ENCODE data around the gene CAMK1D. TPM values are rescaled to one million over a fixed set of nuclear protein-coding genes. Genes with fewer than 3 reads are reported as not detected.
A peak's percentile ranks its signal among the peaks of the same experiment; 100 is the strongest.

CAMK1D gene
- total and polyA plus RNA-seq, 9 donors, result 1.9 to 7.4 (median 3.9) TPM

GRCh38 chr10:12750526-12751201, 401.3 kb downstream of the CAMK1D start:
- H3K36me3 ChIP-seq (ENCODE audit: control insufficient read depth, insufficient read depth, low read length), result no peaks in the 10 kb centered on the region
- H3K27me3 ChIP-seq (ENCODE audit: control insufficient read depth, insufficient read depth, low read length), result no peaks in the 10 kb centered on the region
- WGBS (ENCODE audit: insufficient coverage), result 95% methylated on average over 6 of the region's 11 CpGs
- H3K4me3 ChIP-seq (ENCODE audit: low read length), result no peak overlapping the region
- no peaks in the 10 kb centered on the region for H3K4me1 ChIP-seq (ENCODE audit: control insufficient read depth, insufficient read depth, low read length)
- DNase-seq, result no peak
- peaks cover 4% of the 10 kb centered on the region for H3K9me3 ChIP-seq (replicated peaks; ENCODE audit: control insufficient read depth, low read depth, low read length)
- no peak overlapping the region for H3K27ac ChIP-seq (ENCODE audit: low read length)

- Histone ChIP-seq H3K36me3 (ENCODE audit: control insufficient read depth, insufficient read depth, low read length) (no peaks in the 10 kb centered on the region), H3K4me1 (ENCODE audit: control insufficient read depth, insufficient read depth, low read length) (peaks cover 4% of the 10 kb centered on the region), H3K9me3 (replicated peaks; ENCODE audit: control insufficient read depth, low read depth, low read length) (peaks cover 4% of the 10 kb centered on the region), H3K27me3 (ENCODE audit: control insufficient read depth, insufficient read depth, low read length) (no peaks in the 10 kb centered on the region), H3K4me3 (ENCODE audit: low read length) (no peak overlapping the region), H3K27ac (ENCODE audit: low read length) (no peak overlapping the region)
- WGBS (ENCODE audit: insufficient coverage), result 57% methylated on average over 2 of the region's 5 CpGs
- no peak for DNase-seq
Measured at GRCh38 chr10:12755075-12755474, 405.7 kb downstream of the CAMK1D start.

- no peaks in the 10 kb centered on the region for H3K36me3 ChIP-seq (ENCODE audit: control insufficient read depth, insufficient read depth, low read length)
- no peak overlapping the region for H3K27ac ChIP-seq (ENCODE audit: low read length)
- no peak for DNase-seq
- H3K27me3 ChIP-seq (ENCODE audit: control insufficient read depth, insufficient read depth, low read length), result no peaks in the 10 kb centered on the region
- peaks cover 4% of the 10 kb centered on the region for H3K4me1 ChIP-seq (ENCODE audit: control insufficient read depth, insufficient read depth, low read length)
- 100% methylated on average over 1 of the region's 2 CpGs for WGBS (ENCODE audit: insufficient coverage)
- H3K9me3 ChIP-seq (replicated peaks; ENCODE audit: control insufficient read depth, low read depth, low read length), result peaks cover 4% of the 10 kb centered on the region
- no peak overlapping the region for H3K4me3 ChIP-seq (ENCODE audit: low read length)
Measured at GRCh38 chr10:12757351-12757750, 408.0 kb downstream of the CAMK1D start.

- no peak overlapping the region for H3K27ac ChIP-seq (ENCODE audit: low read length)
- WGBS (ENCODE audit: insufficient coverage), result no CpG with 5 or more reads among the region's 2 CpGs
- no peak overlapping the region for H3K4me3 ChIP-seq (ENCODE audit: low read length)
- peaks cover 4% of the 10 kb centered on the region for H3K9me3 ChIP-seq (replicated peaks; ENCODE audit: control insufficient read depth, low read depth, low read length)
- peaks cover 3% of the 10 kb centered on the region for H3K36me3 ChIP-seq (ENCODE audit: control insufficient read depth, insufficient read depth, low read length)
- H3K27me3 ChIP-seq (ENCODE audit: control insufficient read depth, insufficient read depth, low read length), result no peaks in the 10 kb centered on the region
- H3K4me1 ChIP-seq (ENCODE audit: control insufficient read depth, insufficient read depth, low read length), result peaks cover 4% of the 10 kb centered on the region
- DNase-seq, result peak; percentile 87
Measured at GRCh38 chr10:12758271-12758670, 408.9 kb downstream of the CAMK1D start.

DNA sequence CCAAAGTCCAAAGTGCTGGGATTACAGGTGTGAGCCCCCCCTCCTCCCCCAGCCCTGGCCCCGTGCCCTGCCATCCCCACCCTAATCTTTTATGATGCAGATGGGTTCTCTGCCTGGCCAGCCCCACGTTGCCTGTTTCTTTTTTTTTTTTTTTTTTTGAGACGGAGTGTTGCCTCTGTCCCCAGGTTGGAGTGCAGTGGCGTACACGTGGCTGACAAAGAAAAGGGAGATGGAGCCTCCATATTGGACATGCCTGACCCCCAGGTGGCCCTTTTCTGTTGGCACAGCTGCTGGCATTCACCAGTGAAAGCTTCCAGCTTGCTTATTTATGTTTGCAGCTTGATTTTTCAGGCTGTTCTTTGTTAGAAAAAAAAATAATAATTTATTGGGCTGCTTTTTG, 416.9 kb downstream of the CAMK1D start:
- DNase-seq, result no peak
- H3K27me3 ChIP-seq (ENCODE audit: control insufficient read depth, insufficient read depth, low read length), result no peaks in the 10 kb centered on the region
- H3K27ac ChIP-seq (ENCODE audit: low read length), result no peak overlapping the region
- WGBS (ENCODE audit: insufficient coverage), result 66% methylated on average over 2 of the region's 5 CpGs
- no peak overlapping the region for H3K4me3 ChIP-seq (ENCODE audit: low read length)
- H3K36me3 ChIP-seq (ENCODE audit: control insufficient read depth, insufficient read depth, low read length), result peaks cover 3% of the 10 kb centered on the region
- no peaks in the 10 kb centered on the region for H3K9me3 ChIP-seq (replicated peaks; ENCODE audit: control insufficient read depth, low read depth, low read length)
- H3K4me1 ChIP-seq (ENCODE audit: control insufficient read depth, insufficient read depth, low read length), result no peaks in the 10 kb centered on the region

DNA sequence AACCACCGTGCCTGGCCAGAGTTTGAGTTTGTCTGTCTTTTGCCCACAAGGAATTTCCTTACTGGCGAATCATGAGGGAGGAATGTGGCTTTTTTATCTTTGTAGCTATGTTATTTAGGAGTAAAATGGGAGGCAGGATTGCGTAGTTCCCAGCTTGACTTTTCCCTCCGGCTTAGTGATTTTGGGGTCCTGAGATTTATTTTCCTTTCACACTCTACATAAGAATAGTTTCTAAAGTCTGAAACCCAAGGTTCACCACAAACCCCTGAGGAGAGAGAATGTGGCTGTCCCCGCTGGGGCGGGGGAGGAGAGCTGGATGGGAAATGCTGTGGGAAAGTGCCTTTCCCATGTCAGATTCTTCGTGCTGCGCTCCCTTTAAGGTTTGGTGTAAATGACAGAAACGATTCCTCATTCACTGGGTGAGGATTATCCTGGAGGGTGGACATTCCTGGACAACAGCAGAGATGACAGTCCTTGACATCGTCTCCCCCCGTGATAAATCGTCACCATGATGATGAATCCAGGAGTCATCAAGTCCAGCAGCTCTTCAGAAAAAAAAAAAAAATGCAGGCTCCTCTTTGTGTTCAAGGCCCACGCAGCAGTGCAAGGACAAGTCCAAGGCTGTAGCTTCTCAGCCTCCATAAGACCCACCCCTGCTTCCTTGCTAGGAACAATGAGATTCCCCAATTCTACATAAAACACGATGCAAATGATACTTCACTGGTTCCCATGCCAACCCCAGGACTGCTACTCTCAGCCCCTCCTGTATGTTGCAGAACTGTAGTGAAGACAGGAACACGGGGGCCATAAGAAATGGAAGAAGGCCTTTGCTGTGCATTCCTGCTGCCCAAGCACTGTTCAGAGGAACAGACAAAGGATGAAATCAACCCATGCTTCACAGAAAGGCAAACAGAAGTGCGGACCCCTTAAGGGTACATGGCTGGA, 419.1 kb downstream of the CAMK1D start:
- no peaks in the 10 kb centered on the region for H3K27me3 ChIP-seq (ENCODE audit: control insufficient read depth, insufficient read depth, low read length)
- WGBS (ENCODE audit: insufficient coverage), result 73% methylated on average over 9 of the region's 16 CpGs
- H3K9me3 ChIP-seq (replicated peaks; ENCODE audit: control insufficient read depth, low read depth, low read length), result no peaks in the 10 kb centered on the region
- no peaks in the 10 kb centered on the region for H3K36me3 ChIP-seq (ENCODE audit: control insufficient read depth, insufficient read depth, low read length)
- H3K4me1 ChIP-seq (ENCODE audit: control insufficient read depth, insufficient read depth, low read length), result no peaks in the 10 kb centered on the region
- no peak overlapping the region for H3K27ac ChIP-seq (ENCODE audit: low read length)
- H3K4me3 ChIP-seq (ENCODE audit: low read length), result no peak overlapping the region
- DNase-seq, result no peak

DNA sequence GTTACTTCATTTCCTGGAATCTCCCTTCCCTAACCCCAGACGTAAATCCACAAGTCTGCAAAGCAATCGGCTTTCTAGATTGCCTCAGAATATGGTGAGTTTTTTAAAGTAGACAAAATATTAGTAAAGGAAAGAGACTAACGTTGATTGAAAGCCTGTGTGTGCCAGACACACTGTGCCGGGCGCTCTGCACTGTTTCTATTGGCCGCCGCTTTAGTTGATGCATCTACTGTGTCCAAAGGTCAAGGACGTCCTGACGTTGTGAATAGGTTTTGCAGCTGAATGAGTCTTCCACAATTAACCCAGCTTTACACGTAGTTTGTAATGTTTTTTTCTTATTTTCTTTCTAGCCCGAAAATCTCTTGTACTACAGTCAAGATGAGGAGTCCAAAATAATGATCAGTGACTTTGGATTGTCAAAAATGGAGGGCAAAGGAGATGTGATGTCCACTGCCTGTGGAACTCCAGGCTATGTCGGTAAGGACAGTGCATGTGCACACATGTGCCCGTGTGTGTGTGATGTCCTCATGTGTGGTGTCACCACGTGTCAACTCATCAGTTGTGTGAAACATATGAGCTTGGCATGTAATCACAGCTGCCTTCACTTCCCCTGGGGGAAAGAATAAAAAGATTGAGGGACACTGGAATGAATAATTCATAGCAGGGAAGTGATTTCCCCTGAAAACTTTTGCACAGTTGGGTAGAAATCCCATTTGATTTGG, 420.1 kb downstream of the CAMK1D start:
- H3K4me1 ChIP-seq (ENCODE audit: control insufficient read depth, insufficient read depth, low read length), result no peaks in the 10 kb centered on the region
- no peak for DNase-seq
- H3K4me3 ChIP-seq (ENCODE audit: low read length), result no peak overlapping the region
- WGBS (ENCODE audit: insufficient coverage), result 73% methylated on average over 3 of the region's 14 CpGs
- H3K27me3 ChIP-seq (ENCODE audit: control insufficient read depth, insufficient read depth, low read length), result no peaks in the 10 kb centered on the region
- H3K36me3 ChIP-seq (ENCODE audit: control insufficient read depth, insufficient read depth, low read length), result no peaks in the 10 kb centered on the region
- H3K9me3 ChIP-seq (replicated peaks; ENCODE audit: control insufficient read depth, low read depth, low read length), result no peaks in the 10 kb centered on the region
- H3K27ac ChIP-seq (ENCODE audit: low read length), result no peak overlapping the region

GRCh38 chr10:12771981-12772760, 422.8 kb downstream of the CAMK1D start:
- Histone ChIP-seq H3K27me3 (ENCODE audit: control insufficient read depth, insufficient read depth, low read length) (no peaks in the 10 kb centered on the region), H3K4me3 (ENCODE audit: low read length) (no peak overlapping the region), H3K36me3 (ENCODE audit: control insufficient read depth, insufficient read depth, low read length) (no peaks in the 10 kb centered on the region), H3K27ac (ENCODE audit: low read length) (no peak overlapping the region), H3K4me1 (ENCODE audit: control insufficient read depth, insufficient read depth, low read length) (no peaks in the 10 kb centered on the region), H3K9me3 (replicated peaks; ENCODE audit: control insufficient read depth, low read depth, low read length) (no peaks in the 10 kb centered on the region)
- no peak for DNase-seq
- 83% methylated on average over 19 of the region's 19 CpGs for WGBS (ENCODE audit: insufficient coverage)

GRCh38 chr10:12772797-12773587, 423.6 kb downstream of the CAMK1D start:
- 96% methylated on average over 4 of the region's 8 CpGs for WGBS (ENCODE audit: insufficient coverage)
- DNase-seq, result no peak
- Histone ChIP-seq H3K4me3 (ENCODE audit: low read length) (no peak overlapping the region), H3K9me3 (replicated peaks; ENCODE audit: control insufficient read depth, low read depth, low read length) (no peaks in the 10 kb centered on the region), H3K4me1 (ENCODE audit: control insufficient read depth, insufficient read depth, low read length) (peaks cover 3% of the 10 kb centered on the region), H3K27me3 (ENCODE audit: control insufficient read depth, insufficient read depth, low read length) (no peaks in the 10 kb centered on the region), H3K27ac (ENCODE audit: low read length) (no peak overlapping the region), H3K36me3 (ENCODE audit: control insufficient read depth, insufficient read depth, low read length) (no peaks in the 10 kb centered on the region)
